Ishikawa (cell line): ENCODE data around the gene CTNNBL1.

Experiments used
- CEBPB ChIP-seq: IDR thresholded peaks from 2 replicates; pipeline ENCODE4 v1.6.1; 2012
- CREB1 ChIP-seq: IDR thresholded peaks from 2 replicates; pipeline ENCODE4 v1.6.1; 2012; ENCODE audit warnings: low read depth
- EGR1 ChIP-seq: IDR thresholded peaks from 2 replicates; pipeline ENCODE4 v1.6.1; 2012
- EP300 ChIP-seq: IDR thresholded peaks from 2 replicates; pipeline ENCODE4 v1.6.1; 2012; ENCODE audit warnings: borderline replicate concordance
- FOXM1 ChIP-seq: IDR thresholded peaks from 2 replicates; pipeline ENCODE4 v1.6.1; 2012; ENCODE audit warnings: low read depth, borderline replicate concordance
- MAX ChIP-seq: IDR thresholded peaks from 2 replicates; pipeline ENCODE4 v1.6.1; 2012
- NFIC ChIP-seq: IDR thresholded peaks from 2 replicates; pipeline ENCODE4 v1.6.1; 2012
- RAD21 ChIP-seq: IDR thresholded peaks from 2 replicates; pipeline ENCODE4 v1.6.1; 2012; ENCODE audit warnings: low read depth
- REST ChIP-seq: IDR thresholded peaks from 2 replicates; pipeline ENCODE4 v1.6.1; 2012; ENCODE audit warnings: low read depth, mild to moderate bottlenecking
- TAF1 ChIP-seq: IDR thresholded peaks from 2 replicates; pipeline ENCODE4 v1.6.1; 2012; ENCODE audit warnings: low read depth, mild to moderate bottlenecking
- TCF12 ChIP-seq: IDR thresholded peaks from 2 replicates; pipeline ENCODE4 v1.6.1; 2012; ENCODE audit warnings: low read depth
- TEAD4 ChIP-seq: IDR thresholded peaks from 2 replicates; pipeline ENCODE4 v1.6.1; 2012
- USF1 ChIP-seq: IDR thresholded peaks from 2 replicates; pipeline ENCODE4 v1.6.1; 2012
- YY1 ChIP-seq: IDR thresholded peaks from 2 replicates; pipeline ENCODE4 v1.6.1; 2012; ENCODE audit warnings: low read depth
- ZBTB7A ChIP-seq: IDR thresholded peaks from 2 replicates; pipeline ENCODE4 v1.6.1; 2012; ENCODE audit warnings: low read depth

Gene CTNNBL1

GRCh38 chr20:37681384-37682112 lies 12.3 kb upstream of the CTNNBL1 start:
- no peak for TF ChIP-seq TEAD4
- peak; percentile 78 for TF ChIP-seq REST
- TF ChIP-seq CEBPB = no peak
- TF ChIP-seq EP300 = no peak

GRCh38 chr20:37686762-37687477 lies 6.9 kb upstream of the CTNNBL1 start:
- TF ChIP-seq TEAD4 = no peak
- no peak for TF ChIP-seq YY1
- no peak for TF ChIP-seq REST
- TF ChIP-seq EGR1 = no peak
- TF ChIP-seq FOXM1 = no peak
- TF ChIP-seq RAD21 = no peak
- TF ChIP-seq USF1 = no peak

- TF ChIP-seq USF1 (no peak), NFIC (no peak), TAF1 (no peak), TEAD4 (no peak), CREB1 (no peak), REST (no peak), EGR1 (no peak), EP300 (no peak), CEBPB (no peak), ZBTB7A (no peak), TCF12 (no peak), FOXM1 (no peak), RAD21 (no peak), YY1 (no peak)
Measured at GRCh38 chr20:37687478-37687805, 6.4 kb upstream of the CTNNBL1 start.

- TF ChIP-seq FOXM1 (no peak), ZBTB7A (no peak), YY1 (no peak), EP300 (no peak), CEBPB (no peak), USF1 (no peak), RAD21 (no peak), MAX (no peak)
Measured at GRCh38 chr20:37688093-37688492, 5.7 kb upstream of the CTNNBL1 start.
